ENCODE data around the gene SHH.
A peak's percentile ranks its signal among the peaks of the same experiment; 100 is the strongest.

The SHH gene

DNA sequence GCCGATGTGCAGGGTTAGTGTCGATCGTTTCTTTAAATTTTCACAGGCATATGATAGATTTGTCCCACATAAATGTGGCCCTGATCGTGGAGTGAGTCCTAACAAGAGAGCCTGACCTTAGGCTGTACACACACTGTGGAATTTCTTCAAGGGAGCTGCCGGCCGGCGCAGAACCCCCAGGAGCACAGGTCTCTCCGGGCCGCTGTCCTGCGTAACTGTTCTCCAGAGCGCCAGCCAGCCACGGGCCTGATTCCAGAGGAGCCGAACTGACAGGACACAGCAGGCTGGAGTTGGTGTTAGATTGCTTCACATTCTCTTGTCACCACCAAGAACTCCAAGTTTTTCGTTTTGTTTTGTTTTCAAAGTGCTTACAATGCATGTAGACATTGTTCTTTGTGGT, 37.3 kb downstream of the SHH start:
- in situ Hi-C loops (cut with HindIII; ENCODE audit: low pct_ligation_motif_present, low sequenced_read_pairs): no loop called here

GRCh38 chr7:155773531-155773930, 38.7 kb downstream of the SHH start:
- DNase-seq: no peak
- in situ Hi-C loops (cut with HindIII; ENCODE audit: low pct_ligation_motif_present, low sequenced_read_pairs): no loop called here
- Histone ChIP-seq H3K27ac (no peak overlapping the region), H3K36me3 (replicated peaks) (peaks cover 45% of the 10 kb centered on the region), H3K27me3 (replicated peaks) (no peaks in the 10 kb centered on the region), H3K4me3 (ENCODE audit: low read depth, low read length) (no peak overlapping the region)
- TF ChIP-seq, protein P1, sequence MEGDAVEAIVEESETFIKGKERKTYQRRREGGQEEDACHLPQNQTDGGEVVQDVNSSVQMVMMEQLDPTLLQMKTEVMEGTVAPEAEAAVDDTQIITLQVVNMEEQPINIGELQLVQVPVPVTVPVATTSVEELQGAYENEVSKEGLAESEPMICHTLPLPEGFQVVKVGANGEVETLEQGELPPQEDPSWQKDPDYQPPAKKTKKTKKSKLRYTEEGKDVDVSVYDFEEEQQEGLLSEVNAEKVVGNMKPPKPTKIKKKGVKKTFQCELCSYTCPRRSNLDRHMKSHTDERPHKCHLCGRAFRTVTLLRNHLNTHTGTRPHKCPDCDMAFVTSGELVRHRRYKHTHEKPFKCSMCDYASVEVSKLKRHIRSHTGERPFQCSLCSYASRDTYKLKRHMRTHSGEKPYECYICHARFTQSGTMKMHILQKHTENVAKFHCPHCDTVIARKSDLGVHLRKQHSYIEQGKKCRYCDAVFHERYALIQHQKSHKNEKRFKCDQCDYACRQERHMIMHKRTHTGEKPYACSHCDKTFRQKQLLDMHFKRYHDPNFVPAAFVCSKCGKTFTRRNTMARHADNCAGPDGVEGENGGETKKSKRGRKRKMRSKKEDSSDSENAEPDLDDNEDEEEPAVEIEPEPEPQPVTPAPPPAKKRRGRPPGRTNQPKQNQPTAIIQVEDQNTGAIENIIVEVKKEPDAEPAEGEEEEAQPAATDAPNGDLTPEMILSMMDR (IDR thresholded peaks at IDR 0.05; ENCODE audit: low read depth, low read length, missing control alignments): no peak

More for the DNA sequence above, 37.3 kb downstream of the SHH start:
- H3K36me3 ChIP-seq (replicated peaks): peaks cover 36% of the 10 kb centered on the region
- no peak for DNase-seq
- TF ChIP-seq, protein P1 (IDR thresholded peaks at IDR 0.05; ENCODE audit: low read depth, low read length, missing control alignments): no peak
- no peaks in the 10 kb centered on the region for H3K27me3 ChIP-seq (replicated peaks)
- no peak overlapping the region for H3K4me3 ChIP-seq (ENCODE audit: low read depth, low read length)
- H3K27ac ChIP-seq: no peak overlapping the region

- in situ Hi-C loops (cut with HindIII; ENCODE audit: low pct_ligation_motif_present, low sequenced_read_pairs): no loop called here
- TF ChIP-seq, protein P1 (IDR thresholded peaks at IDR 0.05; ENCODE audit: low read depth, low read length, missing control alignments): no peak
- Histone ChIP-seq H3K36me3 (replicated peaks) (peaks cover 34% of the 10 kb centered on the region), H3K27me3 (replicated peaks) (no peaks in the 10 kb centered on the region), H3K27ac (no peak overlapping the region), H3K4me3 (ENCODE audit: low read depth, low read length) (no peak overlapping the region)
- no peak for DNase-seq
Measured at GRCh38 chr7:155770241-155770640, 42.0 kb downstream of the SHH start.

DNA sequence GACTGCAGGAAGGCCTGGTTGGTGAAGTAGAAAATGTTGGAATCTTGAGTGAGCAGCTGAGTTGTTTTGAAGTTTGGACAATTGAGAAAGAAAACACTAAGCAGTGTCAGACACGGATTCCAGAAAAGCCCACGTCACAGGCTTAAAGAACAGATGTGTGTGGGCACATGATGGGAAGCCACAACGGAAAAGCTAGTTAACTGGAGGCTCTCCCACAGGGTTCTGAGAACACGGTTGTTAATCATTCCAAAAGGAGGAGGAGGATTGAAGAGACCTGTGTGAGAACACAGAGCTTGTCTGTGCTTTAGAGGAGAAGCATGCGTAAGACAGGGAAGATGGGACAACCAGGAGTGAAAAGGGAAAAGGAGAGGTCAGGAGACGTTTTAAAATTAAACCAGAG, 42.6 kb downstream of the SHH start:
- Histone ChIP-seq H3K36me3 (replicated peaks) (peaks cover 29% of the 10 kb centered on the region), H3K27me3 (replicated peaks) (no peaks in the 10 kb centered on the region), H3K27ac (no peak overlapping the region), H3K4me3 (ENCODE audit: low read depth, low read length) (no peak overlapping the region)
- peak; percentile 22 for DNase-seq
- TF ChIP-seq, protein P1 (IDR thresholded peaks at IDR 0.05; ENCODE audit: low read depth, low read length, missing control alignments): no peak
- in situ Hi-C loops (cut with HindIII; ENCODE audit: low pct_ligation_motif_present, low sequenced_read_pairs): no loop called here

DNA sequence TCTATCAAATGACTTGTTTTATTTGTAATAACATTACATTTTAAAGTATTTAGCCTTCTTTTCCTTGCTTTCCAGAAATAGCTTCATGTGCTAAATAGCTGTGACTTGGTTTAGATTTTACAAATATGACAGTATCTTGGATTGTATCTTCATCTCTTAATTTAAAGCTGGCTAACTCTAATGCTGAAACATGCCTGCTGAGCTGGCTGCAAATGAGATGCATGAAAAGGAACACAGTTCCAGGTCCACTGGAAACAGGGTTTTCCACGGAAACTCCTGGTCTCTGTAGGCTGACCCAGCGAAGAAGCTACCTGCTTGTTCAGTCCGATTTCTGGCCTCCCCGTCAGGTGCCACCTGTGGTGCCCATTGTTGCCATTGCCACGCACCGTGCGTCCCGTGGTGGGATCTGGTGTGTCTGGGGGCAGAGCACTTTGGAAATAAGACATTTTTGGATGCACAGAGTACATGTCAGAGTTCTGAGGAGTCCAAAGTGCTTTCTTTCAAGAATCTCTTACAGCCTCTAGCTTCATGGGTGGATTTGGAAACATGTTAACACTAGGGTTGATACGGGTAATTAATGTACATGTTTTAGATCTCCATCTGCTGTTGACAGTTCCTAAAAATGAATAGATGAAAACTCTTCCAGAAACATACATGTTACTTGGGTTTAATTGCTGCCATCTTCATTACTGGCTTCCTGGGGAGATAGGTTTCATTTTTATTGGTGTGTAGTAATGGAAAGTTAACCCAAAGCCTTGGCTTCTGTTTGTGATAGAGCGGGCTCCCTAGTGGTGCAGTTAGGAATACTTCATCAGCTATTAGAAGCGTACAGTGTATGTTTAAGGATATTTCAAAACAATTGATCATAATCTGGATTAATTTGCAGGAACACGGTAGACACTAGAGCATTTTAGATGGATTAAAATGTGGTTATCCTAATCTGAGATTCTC, 45.0 kb downstream of the SHH start:
- in situ Hi-C loops (cut with HindIII; ENCODE audit: low pct_ligation_motif_present, low sequenced_read_pairs): no loop called here
- no peak for DNase-seq
- Histone ChIP-seq H3K4me3 (ENCODE audit: low read depth, low read length) (no peak overlapping the region), H3K27me3 (replicated peaks) (no peaks in the 10 kb centered on the region), H3K27ac (no peak overlapping the region), H3K36me3 (replicated peaks) (peaks cover 22% of the 10 kb centered on the region)
- TF ChIP-seq, protein P1 (IDR thresholded peaks at IDR 0.05; ENCODE audit: low read depth, low read length, missing control alignments): peak; percentile 15

Measured in brain microvascular endothelial cell (primary cell).